Bronchial epithelial cell (primary cell): ENCODE data around the gene MARCHF7. TPM values are rescaled to one million over a fixed set of nuclear protein-coding genes. Genes with fewer than 3 reads are reported as not detected.
"Not testable (repeated sequence)": the region's sequence is repeated elsewhere in the genome, so short reads cannot be mapped to it uniquely, and the experiment has no call there.

Experiments
- DNase-seq: peaks from one replicate; pipeline ENCODE4 v3.0.0-alpha.2; 2010; ENCODE audit warnings: low read depth
- FAIRE-seq: peaks from 2 replicates; lab custom pipeline; 2011; peaks lifted over from hg19 to GRCh38; lab: Jason Lieb, UNC
- H3K27me3 ChIP-seq: 2 replicates; pipeline ENCODE4 v1.5.1; 2011; ENCODE audit warnings: low read length; ENCODE audit not compliant: control insufficient read depth, insufficient read depth
- H3K36me3 ChIP-seq: 2 replicates; pipeline ENCODE4 v1.5.1; 2011; ENCODE audit warnings: low read length; ENCODE audit not compliant: control insufficient read depth, insufficient read depth
- H3K4me3 ChIP-seq: 2 replicates; pipeline ENCODE4 v1.5.1; 2011; ENCODE audit warnings: mild to moderate bottlenecking, low read depth, low read length, control low read depth
- total RNA-seq: library from RNA; depleted of rRNA; stranded (reverse); fragments of >200 nt; gene quantifications from 2 replicates; pipeline ENCODE4 v1.2.1, GENCODE V29; 2014
- TF ChIP-seq, protein P1 (sequence below): IDR thresholded peaks from 2 replicates; pipeline ENCODE4 v1.5.1; 2011; ENCODE audit warnings: mild to moderate bottlenecking, moderate library complexity, low read length, control low read depth, inconsistent platforms; ENCODE audit not compliant: insufficient read depth, severe bottlenecking

MARCHF7 gene
- total RNA-seq, 1 donor from 2014 or later, result 103 TPM

DNA sequence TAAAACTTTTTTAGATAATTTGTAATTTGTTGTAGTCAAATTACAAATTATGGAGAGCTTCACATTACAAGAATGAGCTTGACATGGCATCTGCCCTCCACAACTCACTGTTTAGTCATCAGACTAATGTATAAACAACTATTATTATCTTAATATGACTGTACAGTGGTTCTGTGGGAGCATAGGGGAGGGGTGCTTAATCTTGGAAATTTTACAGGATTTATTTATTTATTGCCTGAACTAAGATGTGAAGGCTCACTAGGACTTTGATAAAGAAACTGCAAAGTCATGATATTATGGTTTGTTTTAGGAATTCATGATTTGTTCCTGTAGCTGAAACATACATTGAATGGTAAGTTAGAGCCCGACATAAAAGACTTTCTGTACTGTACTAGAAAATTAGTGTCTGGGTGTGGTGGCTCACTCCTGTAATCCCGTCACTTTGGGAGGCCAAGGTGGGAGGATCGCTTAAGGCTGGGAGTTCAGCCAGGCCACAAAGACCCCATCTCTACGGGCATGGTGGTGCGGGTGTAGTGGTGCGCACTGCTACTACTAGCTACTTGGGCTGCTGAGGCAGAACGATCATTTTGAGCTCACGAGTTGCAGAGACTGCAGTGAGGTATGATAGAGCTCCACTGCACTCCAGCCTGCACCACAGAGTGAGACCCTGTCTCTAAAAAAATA is 2.1 kb downstream of the MARCHF7 start:
- H3K36me3 ChIP-seq, result peaks cover 3% of the 10 kb centered on the region
- no peaks in the 10 kb centered on the region for H3K27me3 ChIP-seq
- FAIRE-seq (no peak), DNase-seq (peak; percentile 83)
- H3K4me3 ChIP-seq, result no peak overlapping the region
- TF ChIP-seq, protein P1, sequence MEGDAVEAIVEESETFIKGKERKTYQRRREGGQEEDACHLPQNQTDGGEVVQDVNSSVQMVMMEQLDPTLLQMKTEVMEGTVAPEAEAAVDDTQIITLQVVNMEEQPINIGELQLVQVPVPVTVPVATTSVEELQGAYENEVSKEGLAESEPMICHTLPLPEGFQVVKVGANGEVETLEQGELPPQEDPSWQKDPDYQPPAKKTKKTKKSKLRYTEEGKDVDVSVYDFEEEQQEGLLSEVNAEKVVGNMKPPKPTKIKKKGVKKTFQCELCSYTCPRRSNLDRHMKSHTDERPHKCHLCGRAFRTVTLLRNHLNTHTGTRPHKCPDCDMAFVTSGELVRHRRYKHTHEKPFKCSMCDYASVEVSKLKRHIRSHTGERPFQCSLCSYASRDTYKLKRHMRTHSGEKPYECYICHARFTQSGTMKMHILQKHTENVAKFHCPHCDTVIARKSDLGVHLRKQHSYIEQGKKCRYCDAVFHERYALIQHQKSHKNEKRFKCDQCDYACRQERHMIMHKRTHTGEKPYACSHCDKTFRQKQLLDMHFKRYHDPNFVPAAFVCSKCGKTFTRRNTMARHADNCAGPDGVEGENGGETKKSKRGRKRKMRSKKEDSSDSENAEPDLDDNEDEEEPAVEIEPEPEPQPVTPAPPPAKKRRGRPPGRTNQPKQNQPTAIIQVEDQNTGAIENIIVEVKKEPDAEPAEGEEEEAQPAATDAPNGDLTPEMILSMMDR, result no peak

DNA sequence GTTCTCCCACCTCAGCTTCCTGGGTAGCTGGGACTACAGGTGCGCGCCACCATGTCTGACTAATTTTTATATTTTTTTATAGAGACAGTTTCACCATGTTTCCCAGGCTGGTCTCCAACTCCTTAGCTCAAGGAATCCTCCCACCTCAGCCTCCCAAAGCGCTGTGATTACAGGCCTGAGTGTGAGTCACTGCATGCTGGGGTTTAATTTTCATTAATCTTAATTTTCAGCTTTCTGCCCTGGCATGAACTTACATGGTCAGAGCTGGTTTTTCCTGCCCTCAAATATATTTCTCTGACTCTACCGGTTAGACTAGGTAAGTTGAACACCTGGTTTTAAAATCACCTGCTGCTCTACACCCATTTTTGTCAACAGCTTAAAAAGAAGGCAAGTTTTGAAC is 3.1 kb downstream of the MARCHF7 start:
- Histone ChIP-seq H3K27me3 (no peaks in the 10 kb centered on the region), H3K36me3 (peaks cover 3% of the 10 kb centered on the region), H3K4me3 (no peak overlapping the region)
- DNase-seq (peak; percentile 64), FAIRE-seq (no peak)
- TF ChIP-seq, protein P1, result no peak

DNA sequence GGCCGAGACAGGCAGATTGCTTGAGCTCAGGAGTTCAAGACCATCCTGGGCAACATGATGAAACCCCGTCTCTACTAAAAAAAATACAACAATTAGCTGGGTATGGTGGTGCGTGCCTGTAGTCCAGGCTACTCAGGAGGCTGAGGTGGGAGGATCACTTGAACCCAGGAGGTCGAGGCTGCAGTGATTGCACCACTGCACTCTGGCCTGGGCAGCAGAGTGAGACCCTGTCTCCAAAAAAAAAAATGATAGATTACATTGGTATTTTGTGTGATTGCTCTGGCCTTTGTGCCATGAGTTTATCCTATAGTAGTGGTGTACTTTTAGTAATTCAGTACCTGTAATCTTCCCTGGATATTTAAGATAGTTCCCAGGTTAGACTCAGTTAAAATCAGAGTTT is 4.1 kb downstream of the MARCHF7 start:
- FAIRE-seq, H3K36me3 ChIP-seq, H3K27me3 ChIP-seq, H3K4me3 ChIP-seq, DNase-seq: not testable (repeated sequence)

DNA sequence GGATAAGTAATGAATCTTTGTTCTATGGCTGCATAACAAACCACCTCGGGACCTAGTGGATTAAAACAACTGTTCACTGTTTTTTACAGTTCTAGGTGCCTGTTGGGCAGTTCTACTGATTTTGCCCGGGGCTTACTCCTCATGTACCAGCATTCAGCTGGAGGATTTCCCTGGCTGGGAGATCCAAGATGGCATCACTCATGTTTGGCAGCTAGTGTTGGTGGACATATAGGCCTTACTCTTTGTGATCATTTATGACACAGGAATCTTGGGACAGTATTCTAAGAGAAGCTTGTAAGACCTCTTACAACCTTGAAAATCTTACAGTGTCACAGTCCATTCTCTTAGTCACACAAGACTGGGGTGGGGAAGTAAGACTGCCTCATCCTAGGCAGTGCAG is 4.6 kb downstream of the MARCHF7 start:
- Histone ChIP-seq H3K36me3 (peaks cover 3% of the 10 kb centered on the region), H3K27me3 (no peaks in the 10 kb centered on the region), H3K4me3 (no peak overlapping the region)
- no peak for DNase-seq
- TF ChIP-seq, protein P1, result no peak
- no peak for FAIRE-seq

DNA sequence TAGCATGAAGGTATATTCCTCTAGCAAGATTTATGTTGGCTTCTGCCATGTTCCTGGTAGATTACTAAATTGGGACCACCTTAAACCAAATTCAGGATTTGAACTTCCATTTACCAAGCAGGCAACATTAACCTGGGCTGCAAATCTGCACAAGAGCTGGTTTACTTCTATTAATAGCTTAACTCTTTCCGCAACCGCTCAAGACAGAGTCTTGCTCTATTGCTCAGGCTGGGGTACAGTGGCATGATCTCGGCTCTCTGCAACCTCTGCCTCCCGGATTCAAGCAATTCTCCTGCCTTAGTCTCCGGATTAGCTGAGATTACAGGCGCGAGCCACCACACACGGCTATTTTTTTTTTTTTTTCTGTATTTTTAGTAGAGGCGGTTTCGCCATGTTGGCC is 8.4 kb downstream of the MARCHF7 start:
- TF ChIP-seq, protein P1, result no peak
- FAIRE-seq (no peak), DNase-seq (no peak)
- no peaks in the 10 kb centered on the region for H3K27me3 ChIP-seq
- peaks cover 1% of the 10 kb centered on the region for H3K36me3 ChIP-seq
- no peak overlapping the region for H3K4me3 ChIP-seq

DNA sequence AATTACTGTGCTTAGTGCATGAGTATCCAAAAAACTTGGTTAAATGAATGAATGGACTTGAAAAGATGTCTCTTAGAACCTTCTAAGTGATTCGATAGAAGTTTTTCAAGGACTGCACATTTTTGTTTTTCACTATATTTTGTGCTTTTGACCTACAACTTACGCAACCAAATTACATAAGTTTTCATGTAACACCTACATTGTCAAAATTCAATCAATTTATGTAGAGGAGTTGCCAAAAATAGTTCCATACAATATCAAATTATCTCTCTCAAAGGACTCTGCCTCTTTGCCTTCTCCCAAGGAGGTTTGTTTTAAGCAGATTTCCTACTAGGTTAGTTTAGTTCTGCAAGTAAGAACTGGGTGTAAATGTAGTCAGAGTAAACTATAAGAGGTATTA is 10.3 kb downstream of the MARCHF7 start:
- Histone ChIP-seq H3K4me3 (no peak overlapping the region), H3K36me3 (peaks cover 1% of the 10 kb centered on the region), H3K27me3 (no peaks in the 10 kb centered on the region)
- DNase-seq (no peak), FAIRE-seq (no peak)
- TF ChIP-seq, protein P1, result no peak

DNA sequence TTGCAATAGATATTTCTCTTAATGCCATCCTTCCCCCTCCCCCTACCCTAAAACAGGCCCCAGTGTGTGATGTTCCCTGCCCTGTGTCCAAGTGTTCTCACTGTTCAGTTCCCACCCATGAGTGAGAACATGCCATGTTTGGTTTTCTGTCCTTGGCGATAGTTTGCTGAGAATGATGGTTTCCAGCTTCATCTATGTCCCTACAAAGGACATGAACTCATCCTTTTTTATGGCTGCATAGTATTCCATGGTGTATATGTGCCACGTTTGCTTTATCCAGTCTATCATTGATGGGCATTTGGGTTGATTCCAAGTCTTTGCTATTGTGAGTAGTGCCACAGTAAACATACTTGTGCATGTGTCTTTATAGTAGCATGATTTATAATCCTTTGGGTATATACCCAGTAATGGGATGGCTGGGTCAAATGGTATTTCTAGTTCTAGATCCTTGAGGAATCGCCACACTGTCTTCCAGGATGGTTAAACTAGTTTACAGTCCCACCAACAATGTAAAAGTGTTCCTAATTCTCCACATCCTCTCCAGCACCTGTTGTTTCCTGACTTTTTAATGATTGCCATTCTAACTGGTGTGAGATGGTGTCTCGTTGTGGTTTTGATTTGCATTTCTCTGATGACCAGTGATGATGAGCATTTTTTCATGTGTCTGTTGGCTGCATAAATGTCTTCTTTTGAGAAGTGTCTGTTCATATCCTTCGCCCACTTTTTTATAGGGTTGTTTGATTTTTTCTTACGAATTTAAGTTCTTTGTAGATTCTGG is 12.7 kb downstream of the MARCHF7 start:
- H3K36me3 ChIP-seq, DNase-seq, FAIRE-seq: not testable (repeated sequence)

More for the DNA sequence above, 12.7 kb downstream of the MARCHF7 start:
- H3K4me3 ChIP-seq, H3K27me3 ChIP-seq: not testable (repeated sequence)
